Measurements from ENCODE around the gene CNN1.

DNA sequence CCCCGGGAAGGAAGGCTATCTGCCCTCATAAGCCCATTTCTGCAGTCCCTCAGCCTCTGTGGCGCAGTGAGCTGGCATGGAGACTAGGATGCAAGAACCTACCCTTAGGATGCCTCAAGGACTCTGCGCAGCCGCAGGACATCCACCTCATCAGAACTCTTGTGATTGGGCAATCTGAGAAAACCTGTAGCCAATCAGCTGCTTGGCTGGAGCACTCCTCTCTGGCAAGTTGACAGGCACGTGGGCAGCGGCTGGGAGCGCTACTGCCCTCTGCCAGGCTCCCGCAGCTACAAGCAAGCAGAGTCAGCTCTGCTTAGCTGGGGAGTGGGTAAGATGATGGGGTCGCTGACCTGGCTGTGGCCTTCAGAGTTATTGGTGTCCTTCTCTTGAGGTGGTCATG is 8.2 kb upstream of the CNN1 start:
- TF ChIP-seq, protein P1, sequence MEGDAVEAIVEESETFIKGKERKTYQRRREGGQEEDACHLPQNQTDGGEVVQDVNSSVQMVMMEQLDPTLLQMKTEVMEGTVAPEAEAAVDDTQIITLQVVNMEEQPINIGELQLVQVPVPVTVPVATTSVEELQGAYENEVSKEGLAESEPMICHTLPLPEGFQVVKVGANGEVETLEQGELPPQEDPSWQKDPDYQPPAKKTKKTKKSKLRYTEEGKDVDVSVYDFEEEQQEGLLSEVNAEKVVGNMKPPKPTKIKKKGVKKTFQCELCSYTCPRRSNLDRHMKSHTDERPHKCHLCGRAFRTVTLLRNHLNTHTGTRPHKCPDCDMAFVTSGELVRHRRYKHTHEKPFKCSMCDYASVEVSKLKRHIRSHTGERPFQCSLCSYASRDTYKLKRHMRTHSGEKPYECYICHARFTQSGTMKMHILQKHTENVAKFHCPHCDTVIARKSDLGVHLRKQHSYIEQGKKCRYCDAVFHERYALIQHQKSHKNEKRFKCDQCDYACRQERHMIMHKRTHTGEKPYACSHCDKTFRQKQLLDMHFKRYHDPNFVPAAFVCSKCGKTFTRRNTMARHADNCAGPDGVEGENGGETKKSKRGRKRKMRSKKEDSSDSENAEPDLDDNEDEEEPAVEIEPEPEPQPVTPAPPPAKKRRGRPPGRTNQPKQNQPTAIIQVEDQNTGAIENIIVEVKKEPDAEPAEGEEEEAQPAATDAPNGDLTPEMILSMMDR (IDR thresholded peaks at IDR 0.05; ENCODE audit: insufficient read depth, low read length, poor library complexity, severe bottlenecking), result no peak
- no peak for TF ChIP-seq EZH2phosphoT487 (conservative IDR thresholded peaks at IDR 0.05; ENCODE audit: low read length)
